HG03045 (cell line): ENCODE data around the gene MLLT3.

ENCODE experiments used
- ATAC-seq: cut with Tn5 transposase; IDR thresholded peaks from one replicate; pipeline ENCODE4 v1.9.1; 2021; ENCODE audit warnings: mild to moderate bottlenecking, moderate library complexity; ENCODE audit not compliant: unreplicated experiment

Gene MLLT3

GRCh38 chr9:20316372-20316771 lies 305.9 kb downstream of the MLLT3 start:
- ATAC-seq = no peak

- no peak for ATAC-seq
Observed at GRCh38 chr9:20315677-20316076, 306.6 kb downstream of the MLLT3 start.

- ATAC-seq = no peak
Observed at GRCh38 chr9:20314981-20315380, 307.3 kb downstream of the MLLT3 start.

GRCh38 chr9:20313415-20313814 lies 308.9 kb downstream of the MLLT3 start:
- no peak for ATAC-seq

GRCh38 chr9:20312732-20313131 lies 309.6 kb downstream of the MLLT3 start:
- ATAC-seq = no peak

- no peak for ATAC-seq
Observed at GRCh38 chr9:20310024-20310423, 312.3 kb downstream of the MLLT3 start.

- no peak for ATAC-seq
Observed at GRCh38 chr9:20309124-20309523, 313.2 kb downstream of the MLLT3 start.

- no peak for ATAC-seq
Observed at GRCh38 chr9:20307621-20308020, 314.7 kb downstream of the MLLT3 start.

GRCh38 chr9:20305452-20305851 lies 316.8 kb downstream of the MLLT3 start:
- ATAC-seq = no peak

- no peak for ATAC-seq
Observed at GRCh38 chr9:20303996-20304395, 318.3 kb downstream of the MLLT3 start.

- no peak for ATAC-seq
Observed at GRCh38 chr9:20303066-20303465, 319.2 kb downstream of the MLLT3 start.

GRCh38 chr9:20302197-20302596 lies 320.1 kb downstream of the MLLT3 start:
- no peak for ATAC-seq

- no peak for ATAC-seq
Observed at GRCh38 chr9:20300430-20301115, 321.7 kb downstream of the MLLT3 start.

- no peak for ATAC-seq
Observed at GRCh38 chr9:20297646-20298084, 324.6 kb downstream of the MLLT3 start.

GRCh38 chr9:20295555-20295954 lies 326.7 kb downstream of the MLLT3 start:
- ATAC-seq = no peak

GRCh38 chr9:20294046-20294750 lies 328.1 kb downstream of the MLLT3 start:
- no peak for ATAC-seq

GRCh38 chr9:20292002-20292401 lies 330.3 kb downstream of the MLLT3 start:
- no peak for ATAC-seq
